D721Med (cell line): ENCODE measurements around the gene ERC2.

ENCODE experiments used
- DNase-seq: peaks from one replicate; pipeline ENCODE4 v3.0.0; 2011; ENCODE audit warnings: low spot score; ENCODE audit not compliant: insufficient read length
- FAIRE-seq: peaks from 2 replicates; lab custom pipeline; 2011; peaks lifted over from hg19 to GRCh38; lab: Jason Lieb, UNC
- TF ChIP-seq, protein P1 (sequence below): IDR thresholded peaks from 2 replicates; pipeline ENCODE4 v1.5.1; 2012; ENCODE audit warnings: mild to moderate bottlenecking, control low read depth; ENCODE audit not compliant: insufficient read depth; ENCODE audit errors: missing control alignments

The ERC2 gene

DNA sequence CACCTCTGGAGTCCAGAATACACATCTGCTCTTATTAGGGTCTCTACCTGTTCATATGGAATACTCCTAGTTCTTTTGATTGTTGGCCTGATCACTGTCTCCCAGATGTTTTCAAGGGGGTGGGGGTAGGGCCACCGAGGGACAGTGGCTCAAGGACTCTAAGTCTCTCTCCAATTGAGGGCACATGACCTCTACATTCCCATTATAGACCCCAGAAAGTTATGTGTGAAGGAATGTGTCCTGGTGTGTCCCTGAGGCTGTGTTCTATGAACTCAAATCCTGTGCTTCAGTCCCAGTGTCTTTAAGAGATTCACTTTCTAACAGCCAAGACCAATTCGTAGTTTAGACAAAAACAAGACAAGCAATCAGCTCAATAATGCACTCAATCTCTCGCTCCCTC is 357.4 kb downstream of the ERC2 start:
- DNase-seq = no peak

DNA sequence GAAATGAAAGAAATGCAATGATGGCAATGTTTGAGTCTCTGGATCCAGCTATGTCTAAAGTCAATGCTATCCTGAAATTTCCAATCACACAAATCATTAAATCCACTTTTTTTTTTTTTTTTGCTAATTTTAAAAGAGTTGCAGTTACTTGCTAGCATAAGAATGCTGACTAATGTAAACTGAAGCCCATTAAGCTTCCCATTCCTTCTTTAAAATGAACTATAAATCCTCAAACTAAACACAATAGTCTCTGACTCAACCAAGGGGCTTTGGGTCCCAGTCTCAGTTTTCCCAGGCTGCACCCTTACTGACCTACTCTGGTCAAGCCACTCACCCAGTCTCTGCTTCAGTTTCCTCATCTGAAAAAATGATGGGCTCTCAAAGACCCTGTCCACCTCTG is 361.1 kb downstream of the ERC2 start:
- TF ChIP-seq, protein P1, sequence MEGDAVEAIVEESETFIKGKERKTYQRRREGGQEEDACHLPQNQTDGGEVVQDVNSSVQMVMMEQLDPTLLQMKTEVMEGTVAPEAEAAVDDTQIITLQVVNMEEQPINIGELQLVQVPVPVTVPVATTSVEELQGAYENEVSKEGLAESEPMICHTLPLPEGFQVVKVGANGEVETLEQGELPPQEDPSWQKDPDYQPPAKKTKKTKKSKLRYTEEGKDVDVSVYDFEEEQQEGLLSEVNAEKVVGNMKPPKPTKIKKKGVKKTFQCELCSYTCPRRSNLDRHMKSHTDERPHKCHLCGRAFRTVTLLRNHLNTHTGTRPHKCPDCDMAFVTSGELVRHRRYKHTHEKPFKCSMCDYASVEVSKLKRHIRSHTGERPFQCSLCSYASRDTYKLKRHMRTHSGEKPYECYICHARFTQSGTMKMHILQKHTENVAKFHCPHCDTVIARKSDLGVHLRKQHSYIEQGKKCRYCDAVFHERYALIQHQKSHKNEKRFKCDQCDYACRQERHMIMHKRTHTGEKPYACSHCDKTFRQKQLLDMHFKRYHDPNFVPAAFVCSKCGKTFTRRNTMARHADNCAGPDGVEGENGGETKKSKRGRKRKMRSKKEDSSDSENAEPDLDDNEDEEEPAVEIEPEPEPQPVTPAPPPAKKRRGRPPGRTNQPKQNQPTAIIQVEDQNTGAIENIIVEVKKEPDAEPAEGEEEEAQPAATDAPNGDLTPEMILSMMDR = no peak
- no peak for FAIRE-seq
- DNase-seq = no peak

More for the DNA sequence above, 357.4 kb downstream of the ERC2 start:
- FAIRE-seq = no peak
- TF ChIP-seq, protein P1 = no peak

DNA sequence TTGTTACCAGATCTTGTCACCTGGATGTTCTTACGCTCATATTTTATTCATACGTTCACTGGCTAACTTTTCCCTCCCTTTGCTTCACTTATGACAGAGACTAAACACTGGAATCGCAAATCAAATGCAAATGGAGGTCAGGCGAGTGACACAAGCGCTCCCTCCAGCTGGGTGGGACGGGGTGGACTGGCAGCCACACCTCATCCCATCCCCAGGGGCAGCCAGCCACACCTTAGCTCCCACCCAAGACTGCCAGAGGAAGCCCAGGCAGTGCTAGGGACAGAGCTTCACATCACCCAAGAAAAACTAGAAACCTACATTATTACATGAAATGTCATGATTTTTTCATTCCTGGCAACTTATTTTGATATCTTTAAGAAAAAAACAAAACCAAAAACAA is 366.2 kb downstream of the ERC2 start:
- DNase-seq (no peak), FAIRE-seq (no peak)

GRCh38 chr3:56101576-56101975 is 366.7 kb downstream of the ERC2 start:
- FAIRE-seq (no peak), DNase-seq (no peak)
- TF ChIP-seq, protein P1 = no peak

More for the DNA sequence above, 366.2 kb downstream of the ERC2 start:
- TF ChIP-seq, protein P1 = no peak

GRCh38 chr3:56096999-56097398 is 371.3 kb downstream of the ERC2 start:
- DNase-seq (no peak), FAIRE-seq (no peak)
- TF ChIP-seq, protein P1 = no peak

DNA sequence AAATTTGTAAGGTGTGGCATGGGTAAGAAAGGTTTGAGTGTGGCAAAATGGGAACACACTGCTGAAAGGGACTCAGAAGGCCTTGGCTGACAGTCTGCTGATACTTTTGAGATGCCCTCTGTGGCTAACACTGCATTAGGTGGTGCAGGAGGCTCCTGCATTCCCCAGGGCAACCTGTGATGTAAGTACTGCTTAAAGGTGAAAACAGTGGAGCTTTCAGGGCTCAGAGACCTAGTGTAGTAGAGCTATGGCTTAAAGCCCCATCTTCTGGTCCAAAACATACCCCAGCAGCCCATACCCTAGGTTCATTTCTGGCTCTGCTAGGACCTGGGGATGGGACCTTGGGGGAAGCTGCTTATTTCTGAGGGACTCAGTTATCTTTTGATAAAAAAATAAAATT is 374.1 kb downstream of the ERC2 start:
- no peak for FAIRE-seq
- no peak for DNase-seq

DNA sequence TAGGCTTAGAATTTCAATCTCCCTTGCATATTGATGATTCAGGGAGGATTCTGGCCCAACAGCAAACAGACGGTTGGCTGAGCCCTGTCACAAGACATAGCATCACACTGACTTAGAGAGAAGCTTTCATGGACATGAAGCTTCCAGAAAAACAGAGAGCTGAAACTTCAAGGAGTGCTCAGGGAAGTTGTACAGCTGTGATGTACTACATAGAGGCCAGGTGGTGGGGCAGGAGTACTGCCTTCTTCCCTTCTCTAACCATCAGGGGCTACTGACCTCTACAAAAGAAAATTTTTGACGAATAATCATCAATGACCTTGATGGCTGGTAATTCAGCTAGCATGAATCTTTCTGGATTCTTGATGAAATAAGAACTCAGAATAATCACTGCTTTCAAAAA is 378.5 kb downstream of the ERC2 start:
- no peak for DNase-seq
- TF ChIP-seq, protein P1 = no peak
- FAIRE-seq = no peak

More for the DNA sequence above, 374.1 kb downstream of the ERC2 start:
- TF ChIP-seq, protein P1 = no peak
